C4-2B (cell line): ENCODE measurements around the gene WDR7.

ENCODE experiments used
- ZFX ChIP-seq: fragments of 450-650 bp; IDR thresholded peaks from 2 replicates; pipeline ENCODE4 v1.6.1; 2017
- TF ChIP-seq, protein P1 (sequence below): fragments of 450-650 bp; conservative IDR thresholded peaks from 2 replicates; pipeline ENCODE4 v1.5.1; 2017; ENCODE audit warnings: mild to moderate bottlenecking

DNA sequence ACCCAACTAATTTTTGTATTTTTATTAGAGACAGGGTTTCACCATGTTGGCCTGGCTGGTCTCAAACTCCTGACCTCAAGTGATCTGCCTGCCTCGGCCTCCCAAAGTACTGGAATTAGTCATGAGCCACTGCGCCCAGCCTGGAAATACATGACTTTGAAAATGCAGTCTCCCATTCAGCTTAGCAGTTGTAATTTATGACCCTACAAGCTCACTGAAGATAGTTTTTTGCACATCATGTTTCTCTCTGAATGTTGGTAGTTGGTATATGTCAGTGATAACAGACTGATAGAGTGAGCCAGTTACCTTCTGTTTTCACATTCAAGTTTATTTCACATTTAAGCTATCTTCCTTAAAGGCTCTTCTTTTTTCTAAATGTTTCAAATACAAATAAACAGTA lies 7.1 kb downstream of the WDR7 start:
- TF ChIP-seq, protein P1, sequence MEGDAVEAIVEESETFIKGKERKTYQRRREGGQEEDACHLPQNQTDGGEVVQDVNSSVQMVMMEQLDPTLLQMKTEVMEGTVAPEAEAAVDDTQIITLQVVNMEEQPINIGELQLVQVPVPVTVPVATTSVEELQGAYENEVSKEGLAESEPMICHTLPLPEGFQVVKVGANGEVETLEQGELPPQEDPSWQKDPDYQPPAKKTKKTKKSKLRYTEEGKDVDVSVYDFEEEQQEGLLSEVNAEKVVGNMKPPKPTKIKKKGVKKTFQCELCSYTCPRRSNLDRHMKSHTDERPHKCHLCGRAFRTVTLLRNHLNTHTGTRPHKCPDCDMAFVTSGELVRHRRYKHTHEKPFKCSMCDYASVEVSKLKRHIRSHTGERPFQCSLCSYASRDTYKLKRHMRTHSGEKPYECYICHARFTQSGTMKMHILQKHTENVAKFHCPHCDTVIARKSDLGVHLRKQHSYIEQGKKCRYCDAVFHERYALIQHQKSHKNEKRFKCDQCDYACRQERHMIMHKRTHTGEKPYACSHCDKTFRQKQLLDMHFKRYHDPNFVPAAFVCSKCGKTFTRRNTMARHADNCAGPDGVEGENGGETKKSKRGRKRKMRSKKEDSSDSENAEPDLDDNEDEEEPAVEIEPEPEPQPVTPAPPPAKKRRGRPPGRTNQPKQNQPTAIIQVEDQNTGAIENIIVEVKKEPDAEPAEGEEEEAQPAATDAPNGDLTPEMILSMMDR: no peak
- TF ChIP-seq ZFX: no peak
